Astrocyte (in vitro differentiated cells and primary cell): ENCODE results near the gene CCNL2.

Experiments used
- CTCF ChIP-seq: IDR thresholded peaks from 2 replicates; pipeline ENCODE4 v1.5.1; 2011; ENCODE audit warnings: low read depth, mild to moderate bottlenecking, inconsistent platforms, low read length, moderate library complexity; ENCODE audit not compliant: insufficient read depth
- EZH2 ChIP-seq: IDR thresholded peaks from 2 replicates; pipeline ENCODE4 v1.6.1; 2012; ENCODE audit warnings: mild to moderate bottlenecking, low read length, inconsistent platforms; ENCODE audit not compliant: insufficient read depth

- TF ChIP-seq CTCF (no peak), EZH2 (no peak)
Observed at GRCh38 chr1:1347663-1348419, 51.3 kb downstream of the CCNL2 start.
